GM18861 (cell line): ENCODE results near the gene GH1.
"Not testable (repeated sequence)": the region's sequence is repeated elsewhere in the genome, so short reads cannot be mapped to it uniquely, and the experiment has no call there.

Experiments used
- ATAC-seq: cut with Tn5 transposase; IDR thresholded peaks from one replicate; pipeline ENCODE4 v1.9.1; 2021; ENCODE audit not compliant: unreplicated experiment

Gene GH1

DNA sequence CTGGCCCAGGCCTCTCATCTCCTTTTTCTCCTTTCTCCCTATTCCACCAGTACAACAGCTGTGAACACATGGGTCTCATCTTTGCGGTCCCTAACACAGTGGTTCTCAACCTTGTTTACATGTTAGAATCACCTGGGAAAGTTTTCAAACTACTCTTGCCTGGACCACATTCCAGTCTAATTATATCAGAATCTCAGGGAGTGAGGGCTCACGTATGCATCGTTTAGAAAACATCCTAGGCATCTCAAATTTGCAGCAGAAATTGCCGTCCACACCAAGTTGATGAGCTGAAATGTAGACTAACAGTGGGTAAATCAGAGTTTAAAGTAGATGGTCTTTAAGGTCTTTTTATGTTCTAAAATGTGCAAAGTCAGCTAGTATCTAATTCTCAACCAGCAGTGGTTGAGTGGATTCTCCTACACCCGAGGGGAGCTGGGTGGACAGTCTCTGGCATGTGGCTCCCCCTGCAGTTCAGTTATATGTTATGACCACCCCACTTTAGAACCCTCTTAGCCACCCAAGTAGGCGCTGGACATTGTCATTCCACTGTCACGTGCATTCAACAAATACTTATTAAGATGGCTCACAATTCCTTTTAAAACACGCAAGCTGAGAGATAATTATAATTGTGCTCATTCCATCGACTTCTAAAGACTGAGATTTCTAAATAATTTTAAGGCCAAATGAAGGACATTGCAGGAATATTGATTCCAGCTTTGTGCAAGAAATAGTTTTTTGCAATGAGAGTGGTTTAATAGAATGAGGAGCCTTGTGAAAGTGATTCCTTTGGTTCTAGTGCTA, 48.9 kb downstream of the GH1 start:
- ATAC-seq = not testable (repeated sequence)
